HFFc6 (cell line): Measurements from ENCODE around the gene IPO13. TPM values are rescaled to one million over a fixed set of nuclear protein-coding genes. Genes with fewer than 3 reads are reported as not detected.
A peak's percentile ranks its signal among the peaks of the same experiment; 100 is the strongest.

Experiments used
- DNase-seq: peaks from one replicate; pipeline ENCODE4 v3.0.0-alpha.2; 2018
- H3K27ac Mint-ChIP-seq: 2 replicates; pipeline ENCODE4 v1.8.0; 2020; ENCODE audit warnings: mild to moderate bottlenecking, mixed read lengths
- H3K27me3 Mint-ChIP-seq: 2 replicates; pipeline ENCODE4 v1.8.0; 2021; ENCODE audit warnings: mild to moderate bottlenecking, moderate library complexity, mixed read lengths; ENCODE audit not compliant: insufficient read depth
- H3K36me3 Mint-ChIP-seq: 2 replicates; pipeline ENCODE4 v1.8.0; 2021; ENCODE audit warnings: low read depth, mixed read lengths
- H3K4me1 Mint-ChIP-seq: 2 replicates; pipeline ENCODE4 v1.8.0; 2020; ENCODE audit warnings: low read depth, mixed read lengths
- H3K4me3 Mint-ChIP-seq: 2 replicates; pipeline ENCODE4 v1.8.0; 2020; ENCODE audit warnings: mild to moderate bottlenecking, moderate library complexity, mixed read lengths
- H3K9me3 Mint-ChIP-seq: 2 replicates; pipeline ENCODE4 v1.8.0; 2020; ENCODE audit warnings: mild to moderate bottlenecking, mixed read lengths
- total RNA-seq, 6 experiments: library from RNA; stranded (reverse); fragmentation: NEBNext Ultra II Directional; extraction: Animal tissue kit (Norgen Biotek cat#: 25700); gene quantifications; 2 replicates in 1 of 6; 3 replicates in 5 of 6; pipeline ENCODE4 v1.2.3, GENCODE V29; 2021
- TF ChIP-seq, protein P1 (sequence below): fragments of 200-600 bp; sonication (generic); IDR thresholded peaks from 2 replicates; pipeline ENCODE4 v1.5.0; 2021; ENCODE audit warnings: antibody characterized with exemption, mild to moderate bottlenecking

IPO13 gene
- total RNA-seq, 6 experiments from 2014 or later, result 24.0 to 27.8 (median 25.0) TPM

DNA sequence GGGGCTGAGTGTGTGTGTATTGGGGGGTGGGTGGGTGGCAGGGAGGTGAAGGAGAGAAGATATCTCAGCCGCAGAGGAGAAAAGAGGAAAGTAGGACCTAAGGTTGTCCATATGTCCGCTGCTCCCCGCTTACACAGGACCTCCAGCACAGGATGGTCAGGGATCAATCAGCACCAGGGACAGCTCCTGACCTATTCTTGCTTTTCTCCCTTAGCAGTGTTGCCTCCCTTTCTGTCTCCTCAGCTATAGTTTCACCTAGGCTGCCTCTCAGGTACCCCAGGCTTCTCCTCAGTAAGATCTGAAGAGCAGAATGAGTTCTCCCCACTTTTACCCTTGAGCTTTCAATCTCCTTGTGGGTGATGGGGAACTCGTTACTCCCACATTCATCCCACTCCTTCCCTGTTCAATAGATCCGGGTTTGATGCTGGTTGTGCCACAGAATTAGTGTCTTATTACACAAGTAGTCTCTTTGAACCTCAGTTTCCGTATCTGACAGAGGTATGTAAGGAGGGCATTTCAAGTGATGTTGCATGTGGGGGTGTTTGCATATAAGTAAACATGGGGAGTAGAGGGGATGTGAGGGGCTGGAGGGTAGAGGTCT is 21.7 kb downstream of the IPO13 start:
- H3K4me1 Mint-ChIP-seq, result peaks cover 9% of the 10 kb centered on the region
- no peaks in the 10 kb centered on the region for H3K27me3 Mint-ChIP-seq
- TF ChIP-seq, protein P1, sequence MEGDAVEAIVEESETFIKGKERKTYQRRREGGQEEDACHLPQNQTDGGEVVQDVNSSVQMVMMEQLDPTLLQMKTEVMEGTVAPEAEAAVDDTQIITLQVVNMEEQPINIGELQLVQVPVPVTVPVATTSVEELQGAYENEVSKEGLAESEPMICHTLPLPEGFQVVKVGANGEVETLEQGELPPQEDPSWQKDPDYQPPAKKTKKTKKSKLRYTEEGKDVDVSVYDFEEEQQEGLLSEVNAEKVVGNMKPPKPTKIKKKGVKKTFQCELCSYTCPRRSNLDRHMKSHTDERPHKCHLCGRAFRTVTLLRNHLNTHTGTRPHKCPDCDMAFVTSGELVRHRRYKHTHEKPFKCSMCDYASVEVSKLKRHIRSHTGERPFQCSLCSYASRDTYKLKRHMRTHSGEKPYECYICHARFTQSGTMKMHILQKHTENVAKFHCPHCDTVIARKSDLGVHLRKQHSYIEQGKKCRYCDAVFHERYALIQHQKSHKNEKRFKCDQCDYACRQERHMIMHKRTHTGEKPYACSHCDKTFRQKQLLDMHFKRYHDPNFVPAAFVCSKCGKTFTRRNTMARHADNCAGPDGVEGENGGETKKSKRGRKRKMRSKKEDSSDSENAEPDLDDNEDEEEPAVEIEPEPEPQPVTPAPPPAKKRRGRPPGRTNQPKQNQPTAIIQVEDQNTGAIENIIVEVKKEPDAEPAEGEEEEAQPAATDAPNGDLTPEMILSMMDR, result no peak
- DNase-seq, result no peak
- peaks cover 20% of the 10 kb centered on the region for H3K36me3 Mint-ChIP-seq
- no peak overlapping the region for H3K4me3 Mint-ChIP-seq
- H3K9me3 Mint-ChIP-seq, result no peaks in the 10 kb centered on the region
- no peak overlapping the region for H3K27ac Mint-ChIP-seq

DNA sequence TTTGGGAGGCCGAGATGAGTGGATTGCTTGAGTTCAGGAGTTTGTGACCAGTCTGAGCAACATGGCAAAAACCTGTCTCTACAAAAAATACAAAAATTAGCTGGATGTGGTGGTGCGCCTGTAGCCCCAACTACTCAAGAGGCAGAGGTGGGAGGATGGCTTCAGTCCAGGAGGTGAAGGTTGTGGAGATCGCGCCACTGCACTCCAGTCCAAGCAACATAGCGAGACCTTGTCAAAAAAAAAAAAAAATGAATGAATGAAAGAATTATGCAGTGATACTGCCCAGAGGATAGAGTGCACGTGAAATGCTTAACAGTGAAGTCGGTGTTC is 22.6 kb downstream of the IPO13 start:
- Mint-ChIP-seq H3K4me3 (peak overlapping the region; percentile 99), H3K4me1 (peaks cover 19% of the 10 kb centered on the region), H3K27me3 (no peaks in the 10 kb centered on the region), H3K36me3 (peaks cover 20% of the 10 kb centered on the region), H3K9me3 (no peaks in the 10 kb centered on the region), H3K27ac (no peak overlapping the region)
- DNase-seq, result no peak
- TF ChIP-seq, protein P1, result no peak; the same call in 1 of the 2 replicates

DNA sequence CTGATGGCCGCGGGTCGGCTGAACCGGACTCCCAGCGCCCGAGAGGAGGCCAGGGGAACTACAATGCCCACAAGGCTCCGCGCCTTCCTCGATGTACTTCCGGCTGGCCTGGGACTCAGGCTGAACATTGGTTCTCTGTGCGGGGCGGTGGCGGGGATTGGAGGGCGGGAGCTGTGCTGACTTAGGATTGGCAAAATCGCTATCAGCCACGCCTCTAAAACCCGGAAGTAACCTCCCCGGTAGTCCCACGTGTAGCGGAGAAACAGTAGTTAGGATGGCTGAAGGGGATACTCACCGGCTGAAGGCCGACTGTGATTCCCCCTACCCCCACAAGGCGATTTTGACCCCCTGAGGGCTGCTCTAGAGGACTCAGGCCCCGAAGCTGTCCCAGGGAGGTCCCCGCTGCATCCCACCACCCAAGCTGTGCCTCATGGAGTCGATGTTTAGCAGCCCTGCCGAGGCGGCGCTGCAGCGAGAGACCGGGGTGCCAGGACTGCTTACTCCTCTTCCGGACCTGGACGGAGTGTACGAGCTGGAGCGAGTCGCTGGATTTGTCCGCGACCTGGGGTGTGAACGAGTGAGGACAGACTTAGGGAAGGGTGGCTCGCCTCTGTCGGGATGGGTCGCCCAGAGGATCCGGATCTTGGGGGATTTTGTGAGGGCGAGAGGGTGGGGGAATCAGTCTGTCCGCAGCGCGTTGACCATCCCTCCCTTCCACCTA is 23.2 kb downstream of the IPO13 start, which contains the start of gene DPH2:
Gene DPH2, plus strand, starts transcription at position 265 of the 721 bp plus-strand sequence. Its CDS starts 166 bp downstream, at position 431.
- no peaks in the 10 kb centered on the region for H3K27me3 Mint-ChIP-seq
- H3K27ac Mint-ChIP-seq, result peak within 1 kb of the TSS; percentile 70
- H3K36me3 Mint-ChIP-seq, result peaks cover 20% of the 10 kb centered on the region
- DNase-seq, result peak; percentile 96
- no peaks in the 10 kb centered on the region for H3K9me3 Mint-ChIP-seq
- peak within 1 kb of the TSS; percentile 99 for H3K4me3 Mint-ChIP-seq
- H3K4me1 Mint-ChIP-seq, result peaks cover 20% of the 10 kb centered on the region
- TF ChIP-seq, protein P1, result peak; percentile 28; the same call in 1 of the 2 replicates

DNA sequence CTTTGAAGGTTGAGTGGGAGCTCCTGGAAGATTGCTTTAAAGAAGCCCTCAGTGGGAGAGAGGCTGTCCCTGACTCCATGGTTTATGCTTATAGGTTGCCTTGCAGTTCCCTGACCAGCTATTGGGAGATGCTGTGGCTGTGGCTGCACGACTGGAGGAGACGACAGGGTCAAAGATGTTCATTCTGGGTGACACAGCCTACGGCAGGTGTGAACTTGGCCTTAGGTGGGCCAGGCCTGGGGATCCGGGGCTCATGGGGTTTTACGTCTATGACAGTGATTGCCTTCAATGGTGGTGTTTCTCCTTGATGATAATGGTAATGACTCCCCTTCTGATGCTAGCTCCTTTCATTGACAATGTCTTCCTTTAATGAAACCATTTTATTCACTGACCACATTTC is 23.8 kb downstream of the IPO13 start:
- Mint-ChIP-seq H3K4me3 (peak overlapping the region; percentile 99), H3K27me3 (no peaks in the 10 kb centered on the region), H3K36me3 (peaks cover 20% of the 10 kb centered on the region), H3K27ac (peak overlapping the region; percentile 70), H3K4me1 (peaks cover 20% of the 10 kb centered on the region), H3K9me3 (no peaks in the 10 kb centered on the region)
- no peak for DNase-seq
- TF ChIP-seq, protein P1, result no peak

DNA sequence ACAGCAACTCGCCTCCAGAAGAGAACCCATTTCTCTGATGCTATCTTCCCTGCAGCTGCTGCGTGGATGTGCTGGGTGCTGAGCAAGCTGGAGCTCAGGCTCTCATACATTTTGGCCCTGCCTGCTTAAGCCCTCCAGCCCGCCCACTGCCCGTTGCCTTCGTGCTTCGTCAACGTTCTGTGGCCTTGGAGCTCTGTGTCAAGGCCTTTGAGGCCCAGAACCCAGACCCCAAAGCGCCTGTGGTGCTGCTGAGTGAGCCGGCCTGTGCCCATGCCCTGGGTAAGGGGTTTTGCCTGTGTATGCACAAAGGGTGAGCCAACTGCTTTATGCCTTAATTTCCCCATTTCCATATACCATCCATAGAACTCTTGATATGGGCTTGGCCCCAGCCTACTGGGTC is 24.2 kb downstream of the IPO13 start:
- H3K4me3 Mint-ChIP-seq, result peak overlapping the region; percentile 99
- H3K27ac Mint-ChIP-seq, result no peak overlapping the region
- no peak for DNase-seq
- no peaks in the 10 kb centered on the region for H3K9me3 Mint-ChIP-seq
- no peaks in the 10 kb centered on the region for H3K27me3 Mint-ChIP-seq
- peaks cover 23% of the 10 kb centered on the region for H3K4me1 Mint-ChIP-seq
- peaks cover 20% of the 10 kb centered on the region for H3K36me3 Mint-ChIP-seq
- TF ChIP-seq, protein P1, result no peak
